GM19463 (cell line): Measurements from ENCODE around the gene ZNF473.
"Not testable (repeated sequence)": the region's sequence is repeated elsewhere in the genome, so short reads cannot be mapped to it uniquely, and the experiment has no call there.

Source experiments
- ATAC-seq: cut with Tn5 transposase; IDR thresholded peaks from one replicate; pipeline ENCODE4 v1.9.1; 2021; ENCODE audit warnings: mild to moderate bottlenecking, moderate library complexity; ENCODE audit not compliant: unreplicated experiment

Gene ZNF473

GRCh38 chr19:50047671-50048070 lies 21.9 kb downstream of the ZNF473 start:
- ATAC-seq: no peak

DNA sequence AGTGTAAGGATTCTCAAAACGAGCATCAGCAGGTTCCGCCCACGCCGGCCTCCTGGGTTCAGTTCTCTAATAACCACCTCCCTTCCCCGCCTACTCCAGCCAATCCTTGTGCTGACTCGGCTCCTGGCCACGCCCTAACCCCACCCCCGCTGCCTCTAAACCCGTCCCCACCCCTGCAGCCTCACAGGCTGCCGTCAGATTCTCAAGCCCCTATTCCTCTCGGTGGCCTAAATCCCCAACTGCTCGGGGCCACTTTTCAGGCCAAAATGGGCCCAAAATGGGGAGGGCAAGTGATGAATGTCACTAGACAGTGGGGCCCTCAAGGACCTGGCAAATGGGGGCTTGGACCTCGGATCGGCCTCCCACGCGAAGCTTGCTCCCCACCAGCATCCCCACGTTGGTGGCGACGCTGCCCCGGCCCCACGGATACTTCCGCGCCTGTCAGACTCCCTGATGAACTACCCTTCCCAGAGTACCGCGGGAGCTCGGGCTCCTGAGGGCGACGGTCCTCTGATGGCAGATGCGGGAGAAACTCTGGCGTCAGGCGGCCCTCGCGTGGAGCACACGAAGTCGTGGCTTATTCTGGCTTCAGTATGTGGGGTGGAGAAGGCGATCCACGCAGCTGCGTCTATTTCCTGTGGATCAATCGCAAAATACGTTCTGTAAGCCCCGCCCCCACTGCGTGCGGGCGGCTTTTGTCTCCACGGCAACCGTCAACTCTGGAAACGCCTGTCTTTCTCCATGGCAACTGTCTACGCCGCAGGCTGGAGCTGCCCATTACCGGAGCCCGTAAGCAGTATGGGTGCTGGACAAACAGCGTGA lies 24.8 kb downstream of the ZNF473 start:
- no peak for ATAC-seq

DNA sequence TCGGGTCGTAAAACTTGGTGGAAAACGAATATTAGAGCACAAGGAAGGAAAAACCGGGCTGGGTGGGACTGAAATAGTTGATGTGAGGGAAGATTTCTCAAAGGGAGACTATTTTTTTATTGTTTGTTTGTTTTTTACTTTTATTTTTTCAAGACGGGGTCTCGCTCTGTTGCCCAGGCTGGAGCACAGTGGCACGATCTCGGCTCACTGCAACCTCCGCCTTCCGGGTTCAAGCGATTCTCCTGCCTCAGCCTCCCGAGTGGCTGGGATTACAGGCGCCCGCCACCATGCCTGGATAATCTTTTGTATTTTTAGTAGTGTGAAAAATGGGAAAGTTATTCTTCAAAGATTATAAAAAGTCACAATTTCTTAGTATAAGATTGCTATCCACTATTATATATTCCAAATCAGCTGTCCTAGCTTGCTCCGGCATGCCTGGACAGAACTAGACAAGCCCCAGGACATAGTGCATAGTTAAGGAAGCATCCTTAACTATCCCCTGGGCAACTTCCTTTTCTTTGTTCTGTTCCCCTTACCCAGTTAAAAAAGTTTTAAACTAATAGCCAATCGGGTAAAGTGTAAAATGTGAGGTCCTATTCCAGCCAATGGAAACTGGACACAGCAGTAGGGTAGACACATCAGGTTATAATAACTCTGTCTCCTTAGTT lies 25.6 kb downstream of the ZNF473 start:
- not testable (repeated sequence) for ATAC-seq

GRCh38 chr19:50051964-50052363 lies 26.2 kb downstream of the ZNF473 start:
- ATAC-seq: no peak

GRCh38 chr19:50053119-50053518 lies 27.3 kb downstream of the ZNF473 start:
- no peak for ATAC-seq

- ATAC-seq: no peak
Observed at GRCh38 chr19:50058425-50058824, 32.6 kb downstream of the ZNF473 start.

GRCh38 chr19:50059045-50059444 lies 33.2 kb downstream of the ZNF473 start:
- ATAC-seq: no peak

- no peak for ATAC-seq
Observed at GRCh38 chr19:50060107-50060506, 34.3 kb downstream of the ZNF473 start.

DNA sequence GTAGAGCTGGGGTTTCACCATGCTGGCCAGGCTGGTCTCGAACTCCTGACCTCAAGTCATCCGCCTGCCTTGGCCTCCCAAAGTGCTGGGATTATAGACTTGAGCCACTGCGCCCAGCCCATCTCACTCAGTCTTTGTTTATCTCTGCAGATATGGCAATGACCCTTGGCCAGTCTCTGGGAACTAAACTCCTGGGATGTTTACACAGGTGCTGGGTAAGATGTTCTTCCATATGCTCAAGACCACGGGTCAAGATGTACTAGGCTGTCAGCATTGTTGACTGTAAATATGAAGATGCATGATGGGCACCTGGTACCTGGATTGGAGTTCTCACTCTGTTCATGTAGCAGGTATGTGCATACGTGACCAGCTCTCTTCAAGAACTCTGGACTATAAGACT lies 35.8 kb downstream of the ZNF473 start:
- ATAC-seq: no peak

GRCh38 chr19:50065938-50066337 lies 40.1 kb downstream of the ZNF473 start:
- no peak for ATAC-seq

DNA sequence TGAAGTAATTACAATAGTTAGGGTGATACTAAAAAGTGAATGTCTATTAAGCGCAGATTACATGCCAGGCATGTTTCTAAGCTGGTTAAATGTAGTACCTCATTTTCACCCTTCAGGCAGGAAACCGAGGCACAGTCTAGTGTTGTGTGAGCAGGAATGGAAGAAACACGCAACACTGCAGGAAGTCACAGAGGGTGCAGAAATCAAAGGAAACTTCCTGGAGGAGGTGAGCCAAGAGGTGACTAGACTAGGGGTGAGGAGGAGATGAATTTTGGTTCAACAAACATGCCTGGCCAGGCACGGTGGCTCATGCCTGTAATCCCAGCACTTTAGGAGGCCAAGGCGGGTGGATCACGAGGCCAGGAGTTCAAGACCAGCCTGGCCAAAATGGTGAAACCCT lies 41.8 kb downstream of the ZNF473 start:
- ATAC-seq: no peak

DNA sequence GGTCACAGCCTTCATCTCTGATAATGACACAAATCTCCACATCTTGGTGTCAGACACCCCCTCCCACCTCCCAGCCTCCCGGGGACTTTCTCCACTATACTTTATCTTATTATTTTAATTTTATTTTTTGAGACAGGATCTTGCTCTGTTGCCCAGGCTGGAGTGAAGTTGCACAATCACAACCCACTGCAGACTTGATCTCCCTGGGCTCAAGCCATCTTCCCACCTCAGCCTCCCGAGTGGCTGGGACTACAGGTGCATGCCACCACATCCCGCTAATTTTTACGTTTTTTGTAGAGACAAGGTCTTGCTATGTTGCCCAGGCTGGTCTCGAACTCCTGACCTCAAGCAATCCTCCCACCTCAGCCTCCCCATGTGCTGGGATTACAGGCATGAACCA lies 42.6 kb downstream of the ZNF473 start:
- ATAC-seq: not testable (repeated sequence)

GRCh38 chr19:50075076-50075475 lies 49.3 kb downstream of the ZNF473 start:
- not testable (repeated sequence) for ATAC-seq

- ATAC-seq: not testable (repeated sequence)
Observed at GRCh38 chr19:50075644-50076372, 50.0 kb downstream of the ZNF473 start.

- not testable (repeated sequence) for ATAC-seq
Observed at GRCh38 chr19:50076581-50077355, 51.0 kb downstream of the ZNF473 start.

DNA sequence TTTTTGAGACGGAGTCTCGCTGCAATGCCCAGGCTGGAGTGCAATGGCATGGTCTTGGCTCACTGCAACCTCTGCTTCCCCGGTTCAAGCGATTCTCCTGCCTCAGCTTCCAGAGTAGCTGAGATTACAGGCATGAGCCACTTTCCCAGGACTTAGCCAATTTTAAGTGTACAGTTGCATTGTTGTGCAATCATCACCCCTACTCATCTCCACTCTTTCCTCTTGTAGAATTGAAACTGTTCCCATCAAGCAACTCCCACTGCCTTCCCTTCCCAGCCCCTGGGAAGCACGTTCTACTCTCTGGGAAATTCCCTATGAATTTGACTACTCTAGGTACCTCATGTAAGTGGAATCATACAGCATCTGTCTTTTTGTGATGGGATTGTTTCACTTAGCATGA lies 53.2 kb downstream of the ZNF473 start:
- ATAC-seq: not testable (repeated sequence)

DNA sequence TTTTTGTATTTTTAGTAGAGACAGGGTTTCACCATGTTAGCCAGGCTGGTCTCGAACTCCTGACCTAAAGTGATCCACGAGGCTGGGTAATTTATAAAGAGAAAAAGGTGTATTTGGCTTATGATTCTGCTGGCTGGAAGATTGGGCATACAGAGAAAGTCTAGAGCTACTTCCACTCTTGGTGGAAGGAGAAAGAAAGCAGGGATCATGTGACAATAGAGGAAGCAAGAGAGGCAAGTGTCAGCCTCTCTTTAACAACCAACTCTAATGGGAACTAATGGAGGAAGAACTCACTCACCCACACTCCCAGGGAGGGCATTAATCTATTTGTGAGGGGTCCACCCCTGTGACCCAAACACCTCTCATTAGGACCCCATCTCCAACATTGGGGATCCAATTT lies 58.6 kb downstream of the ZNF473 start:
- ATAC-seq: not testable (repeated sequence)

DNA sequence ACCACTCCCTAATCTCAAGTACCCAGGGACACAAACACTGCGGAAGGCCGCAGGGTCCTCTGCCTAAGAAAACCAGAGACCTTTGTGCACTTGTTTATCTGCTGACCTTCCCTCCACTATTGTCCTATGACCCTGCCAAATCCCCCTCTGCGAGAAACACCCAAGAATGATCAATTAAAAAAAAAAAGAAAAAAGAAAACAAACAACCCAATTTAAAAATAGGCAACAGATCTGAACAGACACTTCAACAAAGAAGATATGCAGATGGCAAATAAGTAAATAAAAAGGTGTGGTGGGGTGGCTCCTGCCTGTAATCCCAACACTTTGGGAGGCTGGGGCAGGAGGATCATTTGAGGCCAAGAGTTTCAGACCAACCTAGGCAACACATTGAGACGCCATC lies 61.3 kb downstream of the ZNF473 start:
- ATAC-seq: not testable (repeated sequence)

GRCh38 chr19:50090706-50091105 lies 64.9 kb downstream of the ZNF473 start:
- not testable (repeated sequence) for ATAC-seq

GRCh38 chr19:50091786-50092185 lies 66.0 kb downstream of the ZNF473 start:
- ATAC-seq: not testable (repeated sequence)

DNA sequence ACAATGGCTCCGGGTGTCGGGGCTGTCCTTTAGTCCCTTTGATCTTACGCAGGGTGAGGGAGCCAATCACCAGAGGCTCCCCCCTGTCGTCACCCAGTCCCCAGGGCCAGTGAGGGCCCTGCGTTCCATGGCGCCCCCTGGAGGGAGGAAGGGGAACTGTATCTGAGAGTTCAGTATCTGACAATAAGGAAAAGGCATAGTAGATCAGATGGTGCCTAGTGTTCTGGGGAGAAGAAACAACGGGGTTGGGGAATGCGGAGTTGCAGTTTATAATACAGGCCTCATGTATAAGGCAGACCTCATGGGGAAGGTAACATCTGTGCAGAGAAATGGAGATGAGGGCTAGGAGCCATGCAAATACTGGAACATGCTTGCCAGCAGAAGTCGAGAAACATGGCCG lies 66.8 kb downstream of the ZNF473 start:
- ATAC-seq: not testable (repeated sequence)
